Adrenal gland (tissue), 12 donors: ENCODE measurements around the gene DPP4. TPM values are rescaled to one million over a fixed set of nuclear protein-coding genes. Genes with fewer than 3 reads are reported as not detected.

ENCODE experiments used
- DNase-seq, 7 donors: peaks; one replicate each; pipeline ENCODE4 v3.0.0-alpha.2; 2019 to 2020
- H3K27ac ChIP-seq, 5 donors: fragments of 200-600 bp; sonication (generic) in 4 of 5; 1 replicate in 3 of 5; 2 replicates in 2 of 5; pipeline versions ENCODE4 v1.5.1 to v1.8.0; 2016 to 2020; ENCODE audit warnings: mild to moderate bottlenecking in 1 of 5
- H3K27me3 ChIP-seq: fragments of 200-600 bp; 2 replicates; pipeline ENCODE4 v1.8.0; 2021
- H3K36me3 ChIP-seq, 2 donors: fragments of 200-600 bp; replicated peaks in 1 of 2; 1 replicate in 1 of 2; 2 replicates in 1 of 2; pipeline versions ENCODE4 v1.5.1 to v1.8.0; 2018 to 2022
- H3K4me1 ChIP-seq, 2 donors: fragments of 200-600 bp; replicated peaks in 1 of 2; 1 replicate in 1 of 2; 2 replicates in 1 of 2; pipeline versions ENCODE4 v1.5.1 to v1.8.0; 2018 to 2021
- H3K4me3 ChIP-seq, 4 donors: fragments of 200-600 bp; sonication (generic) in 3 of 4; one replicate each; pipeline ENCODE4 v1.5.1; 2016 to 2018
- H3K9me3 ChIP-seq, 3 donors: fragments of 200-600 bp; sonication (generic) in 1 of 3; replicated peaks in 1 of 3; 1 replicate in 2 of 3; 2 replicates in 1 of 3; pipeline versions ENCODE4 v1.5.1 to v1.8.0; 2016 to 2021
- CTCF ChIP-seq, 6 experiments: fragments of 450-650 bp in 4 of 6; fragments of 200-600 bp in 2 of 6; sonication (generic) in 1 of 6; IDR thresholded peaks; 1 replicate in 5 of 6; 2 replicates in 1 of 6; pipeline versions ENCODE4 v1.5.1 to v1.8.0; 2016 to 2021; ENCODE audit warnings: antibody characterized with exemption in 6 of 6, mild to moderate bottlenecking in 2 of 6, moderate library complexity in 1 of 6
- POLR2A ChIP-seq, 2 donors: fragments of 450-650 bp; IDR thresholded peaks; one replicate each; pipeline ENCODE4 v1.6.1; 2017; ENCODE audit warnings: antibody characterized with exemption in 2 of 2, mild to moderate bottlenecking in 2 of 2, moderate library complexity in 1 of 2
- WGBS, 4 donors: extraction: QIAGEN DNeasy Blood & Tissue Kit in 2 of 4; methylation state at CpG; one replicate each; pipeline versions ENCODE4 v1.1.5 to v1.1.7; 2013 to 2017; 5-methylcytosine and 5-hydroxymethylcytosine counted together
- intact Hi-C, 2 donors: fragments of 100-400 bp; cut with DNase I; formaldehyde crosslinking; loops; one replicate each; pipeline versions ENCODE4 v1.14.1 to v1.15.0; 2022 to 2023
- polyA plus RNA-seq, 3 donors: library from polyadenylated mRNA; stranded (reverse); fragments of 200-250 nt in 2 of 3; fragments of 350-450 nt in 1 of 3; fragmentation: Illumina TruSeq in 1 of 3; extraction: RNeasy Lipid Tissue Mini Kit (QIAGEN cat#74804) in 1 of 3; gene quantifications; one replicate each; pipeline ENCODE4 v1.2.3, GENCODE V29; 2013 to 2014
- total RNA-seq, 9 donors: library from RNA; depleted of rRNA in 4 of 9; stranded (reverse); fragments of >200 nt in 4 of 9; fragments of 120-200 nt in 1 of 9; fragmentation: NEBNext Ultra II Directional in 1 of 9; extraction: Animal tissue kit (Norgen Biotek cat#: 25700) in 1 of 9; gene quantifications; one replicate each; pipeline versions ENCODE4 v1.1.0 to v1.2.4, GENCODE V29; 2013 to 2023
- donor health status: healthy with polysubstance abuse.
- donor health status: Bipolar disorder and iron deficiency.
- donor health status: DM: yes; HTN: yes; CAD: no.
- donor health status: DM: no; HTN: no; CAD: no.
- donor health status: DM: no; HTN: no; CAD: no.
- donor health status: DM: yes; HTN: yes; CAD: no.

Gene DPP4
- total and polyA plus RNA-seq, 12 donors, result 0.72 to 49.2 (median 7.8) TPM

DNA sequence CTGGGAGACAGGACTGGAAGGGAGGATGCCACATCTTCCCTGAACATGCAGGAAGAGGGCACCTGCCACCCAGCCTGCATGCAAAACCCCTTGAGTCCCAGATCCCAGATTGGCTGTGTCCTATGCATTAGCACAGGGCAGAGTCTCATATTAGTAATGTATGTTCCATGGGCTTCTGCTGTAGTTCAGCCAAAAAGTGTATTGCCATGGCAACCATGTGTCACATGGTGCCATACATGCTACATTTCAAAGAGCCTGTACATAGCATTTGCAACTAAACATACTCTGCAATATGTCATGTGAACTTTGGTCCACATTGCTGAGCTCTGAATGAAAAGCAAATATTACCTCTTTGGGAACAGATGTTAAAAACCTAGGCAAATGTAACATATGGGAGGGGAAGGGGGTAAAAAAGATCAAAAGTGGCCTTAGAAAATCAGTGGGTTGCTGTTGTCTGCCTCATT, 78.4 kb downstream of the DPP4 start:
- Histone ChIP-seq H3K36me3 (no peaks in the 10 kb centered on the region), H3K27ac (no peak overlapping the region), H3K4me3 (no peak overlapping the region), H3K4me1 (no peaks in the 10 kb centered on the region), H3K27me3 (no peaks in the 10 kb centered on the region), H3K9me3 (no peaks in the 10 kb centered on the region)
- TF ChIP-seq POLR2A (IDR thresholded peaks at IDR 0.05) (no peak), CTCF (IDR thresholded peaks at IDR 0.05) (no peak)
- intact Hi-C loops, result no loop called here
- no peak for DNase-seq

GRCh38 chr2:161994761-161995520, 79.1 kb downstream of the DPP4 start:
- Histone ChIP-seq H3K27ac (no peak overlapping the region), H3K27me3 (no peaks in the 10 kb centered on the region), H3K9me3 (no peaks in the 10 kb centered on the region), H3K4me1 (no peaks in the 10 kb centered on the region), H3K4me3 (no peak overlapping the region), H3K36me3 (no peaks in the 10 kb centered on the region)
- TF ChIP-seq CTCF (IDR thresholded peaks at IDR 0.05), result no peak
- no peak for TF ChIP-seq POLR2A (IDR thresholded peaks at IDR 0.05)
- intact Hi-C loops, result no loop called here
- DNase-seq, result no peak
- WGBS, 4 donors, result 51 to 74% (median 63%) methylated on average over 5 of the region's 5 CpGs

DNA sequence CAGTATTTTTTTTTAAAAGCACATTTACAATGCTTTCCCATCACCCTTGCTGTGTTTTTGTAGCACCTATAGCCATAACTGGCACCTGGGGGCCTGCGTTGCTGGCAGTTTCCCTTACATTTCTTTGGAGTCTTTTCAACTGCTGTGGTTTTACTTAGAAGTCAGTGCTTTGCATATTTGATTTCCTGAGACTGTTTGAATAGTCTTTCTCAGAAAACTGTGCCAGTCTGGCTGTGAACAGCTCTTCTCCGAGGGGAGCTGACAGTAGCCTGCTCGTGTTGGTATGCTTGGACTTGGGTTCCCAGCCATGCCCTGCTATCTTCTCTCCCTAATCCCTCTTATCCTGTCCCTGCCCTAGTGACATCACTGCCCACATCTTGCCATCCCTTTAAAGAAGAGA, 81.5 kb downstream of the DPP4 start:
- DNase-seq, result no peak
- H3K27ac ChIP-seq, result no peak overlapping the region
- no peaks in the 10 kb centered on the region for H3K36me3 ChIP-seq
- TF ChIP-seq CTCF (IDR thresholded peaks at IDR 0.05) (no peak), POLR2A (IDR thresholded peaks at IDR 0.05) (no peak)
- intact Hi-C loops, result no loop called here
- H3K27me3 ChIP-seq, result no peaks in the 10 kb centered on the region
- no peaks in the 10 kb centered on the region for H3K9me3 ChIP-seq
- WGBS, 4 donors, result 64 to 90% (median 76%) methylated on average over 3 of the region's 3 CpGs
- H3K4me3 ChIP-seq, result no peak overlapping the region
- no peaks in the 10 kb centered on the region for H3K4me1 ChIP-seq

- Histone ChIP-seq H3K27me3 (no peaks in the 10 kb centered on the region), H3K4me1 (no peaks in the 10 kb centered on the region), H3K9me3 (no peaks in the 10 kb centered on the region), H3K27ac (no peak overlapping the region), H3K36me3 (no peaks in the 10 kb centered on the region), H3K4me3 (no peak overlapping the region)
- TF ChIP-seq POLR2A (IDR thresholded peaks at IDR 0.05) (no peak), CTCF (IDR thresholded peaks at IDR 0.05) (no peak)
- WGBS, 4 donors, result 87 to 97% (median 93%) methylated on average over 1 of the region's 1 CpG
- DNase-seq, result no peak
- intact Hi-C loops, result no loop called here
Observed at GRCh38 chr2:161991991-161992390, 82.0 kb downstream of the DPP4 start.
